HUES64 (cell line): ENCODE measurements around the gene PSMG2.

Experiments
- H3K27ac ChIP-seq: 2 replicates; pipeline ENCODE4 v1.7.0; 2013; ENCODE audit warnings: low read depth, low read length, inconsistent platforms
- H3K27me3 ChIP-seq: 2 replicates; pipeline ENCODE4 v1.6.1; 2013; ENCODE audit warnings: mild to moderate bottlenecking, low read length; ENCODE audit not compliant: insufficient read depth
- H3K36me3 ChIP-seq: 2 replicates; pipeline ENCODE4 v1.6.1; 2013; ENCODE audit warnings: mild to moderate bottlenecking, low read length; ENCODE audit not compliant: insufficient read depth
- H3K4me1 ChIP-seq: 2 replicates; pipeline ENCODE4 v1.6.1; 2013; ENCODE audit warnings: mild to moderate bottlenecking, low read length, moderate library complexity; ENCODE audit not compliant: insufficient read depth
- H3K4me3 ChIP-seq: 2 replicates; pipeline ENCODE4 v1.5.1; 2013; ENCODE audit warnings: mild to moderate bottlenecking, low read length, moderate library complexity
- H3K9ac ChIP-seq: 2 replicates; pipeline ENCODE4 v1.6.1; 2013; ENCODE audit warnings: mild to moderate bottlenecking, low read depth, low read length
- H3K9me3 ChIP-seq: 2 replicates; pipeline ENCODE4 v1.6.1; 2013; ENCODE audit warnings: low read depth, low read length; ENCODE audit not compliant: insufficient read depth
- WGBS: fragments of 150-250, 120-280 bp; methylation state at CpG from one replicate; pipeline ENCODE4 v1.1.7; 2013; ENCODE audit warnings: missing lambda C conversion rate; 5-methylcytosine and 5-hydroxymethylcytosine counted together

The PSMG2 gene

DNA sequence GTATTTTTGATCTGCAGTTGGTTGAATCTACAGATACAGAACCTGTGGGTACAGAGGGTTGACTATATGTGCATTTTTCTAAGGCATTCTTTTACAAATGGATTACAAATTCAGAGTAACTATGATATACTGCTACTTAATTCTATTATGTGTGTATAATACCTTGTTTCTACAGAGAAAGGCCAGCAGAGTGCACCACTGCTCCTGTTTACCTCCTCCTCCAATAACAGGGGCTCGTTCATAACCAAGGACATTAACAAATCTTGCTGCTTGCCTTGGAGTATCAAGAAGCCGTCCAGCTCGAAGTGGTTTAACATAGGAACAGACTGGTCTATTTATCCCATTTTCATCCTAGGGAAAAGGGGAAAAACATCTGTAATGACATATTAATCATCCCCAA lies 16.7 kb upstream of the PSMG2 start:
- WGBS = 94% methylated on average over 3 of the region's 3 CpGs
- H3K36me3 ChIP-seq = peaks cover 54% of the 10 kb centered on the region
- no peaks in the 10 kb centered on the region for H3K27me3 ChIP-seq
- no peaks in the 10 kb centered on the region for H3K9me3 ChIP-seq
- H3K4me3 ChIP-seq = no peak overlapping the region
- no peak overlapping the region for H3K27ac ChIP-seq
- H3K9ac ChIP-seq = no peak overlapping the region
- H3K4me1 ChIP-seq = no peaks in the 10 kb centered on the region

DNA sequence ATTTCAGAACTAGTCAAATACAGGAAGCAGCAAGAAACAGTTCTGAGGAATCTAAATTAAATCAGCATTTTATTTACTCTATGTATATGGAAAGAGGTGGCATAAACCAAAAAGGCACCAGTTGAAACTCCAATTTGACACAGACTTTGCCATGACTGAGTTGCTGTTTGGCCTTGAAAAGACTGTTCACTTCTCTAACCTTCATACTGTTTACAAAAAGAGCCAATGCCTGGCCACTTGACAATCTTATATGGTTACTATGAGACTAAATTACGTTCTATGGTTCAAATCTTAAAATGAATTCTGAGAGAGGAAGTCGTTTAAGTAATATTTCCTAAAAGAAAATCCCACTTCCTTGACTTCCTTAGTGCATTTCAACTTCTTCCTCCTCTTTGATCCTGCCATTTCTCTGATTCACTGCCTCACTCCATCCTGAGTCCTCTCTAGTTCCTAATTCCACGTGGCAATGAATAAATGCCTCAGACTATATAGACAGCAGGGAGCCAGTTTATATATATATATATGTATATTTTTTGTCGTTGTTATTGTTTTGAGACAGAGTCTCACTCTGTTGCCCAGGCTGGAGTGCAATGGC lies 13.5 kb upstream of the PSMG2 start:
- Histone ChIP-seq H3K4me3 (no peak overlapping the region), H3K4me1 (no peaks in the 10 kb centered on the region), H3K36me3 (peaks cover 53% of the 10 kb centered on the region), H3K27ac (no peak overlapping the region), H3K9me3 (no peaks in the 10 kb centered on the region), H3K9ac (no peak overlapping the region), H3K27me3 (no peaks in the 10 kb centered on the region)
- WGBS = 100% methylated on average over 3 of the region's 4 CpGs

DNA sequence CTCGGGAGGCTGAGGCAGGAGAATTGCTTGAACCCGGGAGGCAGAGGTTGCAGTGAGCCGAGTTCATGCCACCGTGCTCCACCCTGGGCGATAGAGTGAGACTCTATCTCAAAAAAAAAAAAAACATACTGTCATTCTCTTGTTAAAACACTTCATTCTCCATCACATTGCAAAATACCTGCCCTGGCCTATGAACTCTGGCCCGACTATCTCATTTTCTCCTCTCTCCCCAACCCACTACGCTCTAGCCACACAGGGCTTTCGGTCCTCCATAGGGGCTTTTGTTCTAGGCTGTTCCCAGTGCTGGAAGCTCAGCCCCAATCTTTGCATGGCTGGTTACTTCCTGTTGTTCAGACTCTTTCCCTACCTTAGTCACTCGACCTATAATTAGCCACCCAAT lies 10.6 kb upstream of the PSMG2 start:
- Histone ChIP-seq H3K27me3 (no peaks in the 10 kb centered on the region), H3K4me1 (no peaks in the 10 kb centered on the region), H3K27ac (no peak overlapping the region), H3K36me3 (peaks cover 54% of the 10 kb centered on the region), H3K9me3 (no peaks in the 10 kb centered on the region), H3K4me3 (no peak overlapping the region), H3K9ac (no peak overlapping the region)
- 95% methylated on average over 9 of the region's 9 CpGs for WGBS

DNA sequence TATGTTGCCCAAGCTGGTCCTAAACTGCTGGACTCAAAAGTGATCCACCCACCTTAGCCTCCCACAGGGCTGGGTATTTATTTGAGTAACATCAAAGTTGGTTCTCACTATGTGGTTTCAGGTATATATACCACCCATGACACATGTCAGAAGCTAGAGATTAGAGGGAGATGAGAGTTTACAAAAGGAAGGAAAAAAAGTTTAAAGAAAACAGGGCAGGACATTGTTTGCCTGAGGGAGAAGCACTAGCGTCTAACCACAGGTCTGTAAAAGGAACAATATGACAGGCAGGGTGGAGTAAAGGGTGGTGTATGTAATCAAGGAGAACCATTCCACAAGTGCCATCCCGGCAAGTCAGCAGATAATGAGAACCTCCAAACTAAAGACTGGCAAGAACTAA lies 8.8 kb upstream of the PSMG2 start:
- Histone ChIP-seq H3K4me3 (no peak overlapping the region), H3K27ac (no peak overlapping the region), H3K9me3 (no peaks in the 10 kb centered on the region), H3K27me3 (no peaks in the 10 kb centered on the region), H3K9ac (no peak overlapping the region), H3K36me3 (peaks cover 71% of the 10 kb centered on the region), H3K4me1 (no peaks in the 10 kb centered on the region)
- WGBS = 98% methylated on average over 2 of the region's 2 CpGs

DNA sequence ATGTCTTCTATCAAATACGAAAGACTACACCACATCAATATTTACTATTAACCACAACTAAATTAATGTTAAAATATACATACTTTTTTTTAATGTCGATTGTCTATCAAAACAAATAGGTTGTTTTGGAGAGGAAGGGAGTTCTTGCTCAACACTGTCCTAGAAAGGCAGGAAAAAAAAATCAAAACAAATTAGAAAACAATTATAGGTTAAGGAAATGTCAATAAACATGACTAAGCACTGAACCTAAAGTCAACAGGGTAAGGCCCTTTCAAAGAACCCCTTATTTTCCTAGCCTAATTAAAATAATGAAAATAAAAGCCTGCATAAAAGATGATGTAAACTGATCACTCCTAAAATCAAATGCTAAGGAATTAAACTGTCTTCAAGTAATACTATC lies 3.1 kb upstream of the PSMG2 start:
- Histone ChIP-seq H3K27me3 (no peaks in the 10 kb centered on the region), H3K9me3 (no peaks in the 10 kb centered on the region), H3K4me3 (no peak overlapping the region), H3K36me3 (peaks cover 60% of the 10 kb centered on the region), H3K4me1 (peaks cover 10% of the 10 kb centered on the region), H3K27ac (no peak overlapping the region), H3K9ac (no peak overlapping the region)
- WGBS = no CpG with 5 or more reads among the region's 2 CpGs

DNA sequence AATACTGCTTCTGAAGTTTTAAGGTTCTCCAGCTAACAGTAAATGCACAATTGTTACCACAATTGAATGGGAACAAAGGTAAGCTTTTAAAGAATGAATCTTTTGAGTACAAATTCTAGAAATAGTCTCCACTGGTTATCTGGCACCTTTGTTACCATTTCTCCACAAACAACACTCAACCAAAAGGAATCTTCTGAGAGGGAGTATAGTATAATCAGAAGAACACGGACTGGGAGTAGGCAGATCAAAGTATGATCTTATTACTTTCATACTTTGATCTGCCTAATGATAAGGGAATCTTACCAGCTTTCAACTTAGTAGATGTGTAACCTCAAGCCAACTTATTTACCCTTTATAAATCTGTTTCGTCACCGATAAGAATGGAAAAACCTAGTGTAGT lies 1.7 kb upstream of the PSMG2 start:
- no peaks in the 10 kb centered on the region for H3K9me3 ChIP-seq
- H3K36me3 ChIP-seq = peaks cover 53% of the 10 kb centered on the region
- peaks cover 10% of the 10 kb centered on the region for H3K4me1 ChIP-seq
- peak overlapping the region; percentile 98; the same call in 1 of the 2 replicates for H3K9ac ChIP-seq
- H3K27ac ChIP-seq = no peak overlapping the region
- H3K4me3 ChIP-seq = peak overlapping the region; percentile 97
- H3K27me3 ChIP-seq = no peaks in the 10 kb centered on the region
- 95% methylated on average over 2 of the region's 3 CpGs for WGBS

DNA sequence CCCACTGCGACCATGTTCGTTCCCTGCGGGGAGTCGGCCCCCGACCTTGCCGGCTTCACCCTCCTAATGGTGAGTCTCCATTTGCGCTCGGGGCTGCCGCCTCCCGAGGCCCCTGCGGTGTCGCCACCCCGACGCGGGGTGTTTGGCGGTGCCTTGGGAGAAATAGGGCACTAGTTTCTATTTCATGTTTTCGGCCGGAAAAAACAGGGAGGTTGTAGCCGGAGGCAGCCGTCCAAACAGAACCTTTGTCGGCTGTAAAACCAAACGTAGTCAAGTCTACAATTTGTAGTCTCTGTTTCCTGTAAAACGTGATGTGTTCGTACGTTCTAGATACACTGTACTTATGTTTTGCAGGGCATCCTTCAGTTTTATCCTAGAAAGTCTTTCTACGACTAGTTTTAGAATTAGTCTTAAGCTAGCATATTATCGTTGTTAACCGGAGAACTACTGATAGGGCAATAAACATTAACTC lies 290 bp downstream of the PSMG2 start:
- Histone ChIP-seq H3K27me3 (no peaks in the 10 kb centered on the region), H3K27ac (peak overlapping the region; percentile 94), H3K4me1 (peaks cover 10% of the 10 kb centered on the region), H3K9ac (peak overlapping the region; percentile 98), H3K36me3 (peaks cover 53% of the 10 kb centered on the region), H3K4me3 (peak overlapping the region; percentile 97), H3K9me3 (no peaks in the 10 kb centered on the region)
- under 1% methylated on average over 28 of the region's 28 CpGs for WGBS

DNA sequence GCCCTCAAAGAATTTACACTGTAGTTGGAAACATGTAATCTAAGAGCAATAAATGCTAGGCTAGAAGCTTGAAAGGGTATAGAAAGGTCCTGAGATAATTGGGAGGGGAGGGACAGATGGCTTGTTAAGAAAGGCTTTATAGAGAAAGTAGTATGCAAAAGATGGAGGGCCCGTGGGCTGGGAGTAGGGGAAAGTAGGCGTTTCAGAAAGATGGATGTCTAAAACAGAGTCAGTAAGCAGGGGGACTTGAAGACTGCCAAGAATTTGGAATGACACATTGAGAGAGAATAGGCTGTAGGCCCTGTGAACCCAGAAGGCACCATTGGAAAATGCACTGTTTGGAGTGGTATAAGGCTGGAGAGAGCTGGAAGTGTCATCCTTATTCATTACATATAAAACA lies 822 bp downstream of the PSMG2 start:
- Histone ChIP-seq H3K4me1 (peaks cover 10% of the 10 kb centered on the region), H3K27ac (no peak overlapping the region), H3K4me3 (peak overlapping the region; percentile 97), H3K27me3 (no peaks in the 10 kb centered on the region), H3K36me3 (peaks cover 52% of the 10 kb centered on the region), H3K9ac (peak overlapping the region; percentile 98), H3K9me3 (no peaks in the 10 kb centered on the region)
- WGBS = 9% methylated on average over 2 of the region's 2 CpGs

DNA sequence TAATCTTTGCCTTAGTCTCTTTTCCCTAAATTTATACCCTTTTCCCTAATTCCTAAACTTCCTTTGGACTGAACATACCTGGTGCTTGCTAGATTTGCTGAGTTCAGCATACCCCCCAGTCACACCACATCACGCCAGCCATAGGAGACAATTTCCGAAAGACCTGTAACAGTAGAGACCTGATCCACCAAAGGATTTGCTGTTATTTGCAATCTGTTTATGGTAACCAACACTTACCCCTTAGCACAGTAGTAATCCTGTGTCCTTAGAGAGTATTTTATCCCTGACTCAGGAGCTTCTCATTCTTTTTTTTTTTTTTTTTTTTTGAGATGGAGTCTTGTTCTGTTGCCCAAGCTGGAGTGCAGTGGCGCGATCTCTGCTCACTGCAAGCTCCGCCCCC lies 8.6 kb downstream of the PSMG2 start:
- Histone ChIP-seq H3K9me3 (no peaks in the 10 kb centered on the region), H3K4me1 (no peaks in the 10 kb centered on the region), H3K27ac (no peak overlapping the region), H3K9ac (no peak overlapping the region), H3K36me3 (peaks cover 76% of the 10 kb centered on the region), H3K27me3 (no peaks in the 10 kb centered on the region), H3K4me3 (no peak overlapping the region)
- WGBS = 95% methylated on average over 5 of the region's 5 CpGs

DNA sequence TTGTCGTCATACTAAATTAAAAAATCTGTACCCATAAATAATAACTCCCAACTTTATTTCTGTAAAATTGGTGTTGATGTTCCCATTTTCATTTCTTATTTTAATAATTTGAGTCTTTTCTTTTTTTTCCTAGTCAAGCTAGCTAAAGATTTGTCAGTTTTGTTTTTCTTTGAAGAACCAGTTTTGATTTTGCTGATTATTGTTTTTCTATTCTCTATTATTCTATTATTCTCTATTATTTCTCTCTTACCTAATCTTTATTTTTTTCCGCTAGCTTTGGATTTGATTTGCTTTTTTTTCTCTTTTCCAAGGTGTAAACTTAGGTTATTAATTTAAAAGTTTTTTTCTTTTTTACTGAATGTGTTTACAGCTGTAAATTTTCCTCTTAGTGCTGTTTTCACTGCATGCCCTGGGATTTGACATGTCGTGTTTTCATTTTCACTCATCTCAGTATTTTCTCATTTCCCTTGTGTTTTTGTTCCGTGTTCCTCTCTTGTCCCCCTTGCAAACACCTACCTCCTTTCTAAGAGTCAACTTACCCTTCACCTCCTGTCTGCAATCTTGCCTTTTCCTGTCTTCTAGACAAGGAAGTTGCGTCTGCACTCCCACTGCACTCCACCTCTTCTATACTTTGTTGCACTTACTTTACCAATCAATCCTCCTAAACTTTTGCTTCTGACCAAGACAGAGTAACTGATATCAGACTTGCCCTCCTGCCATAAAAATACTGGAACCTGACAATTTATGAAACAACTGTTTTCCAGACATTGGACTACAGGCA lies 18.8 kb downstream of the PSMG2 start:
- H3K36me3 ChIP-seq = peaks cover 88% of the 10 kb centered on the region
- H3K27ac ChIP-seq = no peak overlapping the region
- 95% methylated on average over 4 of the region's 5 CpGs for WGBS
- H3K4me3 ChIP-seq = no peak overlapping the region
- no peak overlapping the region for H3K9ac ChIP-seq
- no peaks in the 10 kb centered on the region; the same call in 1 of the 2 replicates for H3K4me1 ChIP-seq
- H3K9me3 ChIP-seq = no peaks in the 10 kb centered on the region
- H3K27me3 ChIP-seq = no peaks in the 10 kb centered on the region

DNA sequence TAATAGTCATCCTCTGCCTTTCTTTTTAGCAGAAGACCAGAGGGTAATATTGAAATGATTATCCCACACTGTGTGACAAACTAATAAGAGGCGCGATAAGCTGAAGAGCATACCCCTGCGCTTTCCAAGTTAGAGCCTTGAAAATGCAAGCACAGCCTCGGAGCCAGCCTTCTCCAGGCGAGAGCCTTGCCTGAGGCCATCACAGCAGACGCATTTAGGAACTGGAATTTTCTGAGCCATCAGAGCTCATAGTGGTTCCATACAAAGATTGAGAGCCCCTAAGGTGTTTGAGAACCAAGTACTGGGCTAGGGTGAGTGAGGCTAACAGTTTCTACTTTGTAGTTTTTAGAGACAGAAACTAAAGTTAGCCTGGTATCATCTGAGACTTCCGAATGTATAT lies 19.9 kb downstream of the PSMG2 start:
- no peak overlapping the region for H3K4me3 ChIP-seq
- H3K27ac ChIP-seq = no peak overlapping the region
- no peaks in the 10 kb centered on the region; the same call in 1 of the 2 replicates for H3K4me1 ChIP-seq
- H3K9ac ChIP-seq = no peak overlapping the region
- H3K36me3 ChIP-seq = peaks cover 79% of the 10 kb centered on the region
- no peaks in the 10 kb centered on the region for H3K9me3 ChIP-seq
- WGBS = 79% methylated on average over 7 of the region's 7 CpGs
- no peaks in the 10 kb centered on the region for H3K27me3 ChIP-seq
